HG03457 (cell line): ENCODE results near the gene PITX2.
"Not testable (repeated sequence)": the region's sequence is repeated elsewhere in the genome, so short reads cannot be mapped to it uniquely, and the experiment has no call there.

Source experiments
- ATAC-seq: cut with Tn5 transposase; IDR thresholded peaks from one replicate; pipeline ENCODE4 v1.9.1; 2021; ENCODE audit warnings: moderate number of reproducible peaks; ENCODE audit not compliant: unreplicated experiment

The PITX2 gene

DNA sequence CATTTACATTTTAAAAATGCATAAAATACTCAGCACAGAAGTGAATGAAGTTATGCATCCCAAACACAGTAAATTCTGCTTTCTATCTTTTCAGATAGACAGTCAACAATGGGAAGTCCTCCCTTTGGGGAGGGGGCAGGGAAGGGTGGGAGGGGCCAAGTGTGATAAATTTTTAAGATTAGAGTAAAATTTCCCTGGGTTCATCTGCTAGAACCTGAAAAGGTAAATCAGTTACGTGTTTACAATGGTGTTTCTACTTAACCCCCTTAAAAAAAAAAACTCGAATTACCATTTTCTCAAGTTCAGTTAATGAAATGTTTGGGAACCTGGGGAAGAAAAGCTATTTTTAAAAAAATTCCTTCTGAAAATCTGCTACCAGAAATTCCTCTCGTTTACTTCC, 9.1 kb downstream of the PITX2 start:
- no peak for ATAC-seq

GRCh38 chr4:110612631-110613269, 10.1 kb downstream of the PITX2 start:
- ATAC-seq: no peak

DNA sequence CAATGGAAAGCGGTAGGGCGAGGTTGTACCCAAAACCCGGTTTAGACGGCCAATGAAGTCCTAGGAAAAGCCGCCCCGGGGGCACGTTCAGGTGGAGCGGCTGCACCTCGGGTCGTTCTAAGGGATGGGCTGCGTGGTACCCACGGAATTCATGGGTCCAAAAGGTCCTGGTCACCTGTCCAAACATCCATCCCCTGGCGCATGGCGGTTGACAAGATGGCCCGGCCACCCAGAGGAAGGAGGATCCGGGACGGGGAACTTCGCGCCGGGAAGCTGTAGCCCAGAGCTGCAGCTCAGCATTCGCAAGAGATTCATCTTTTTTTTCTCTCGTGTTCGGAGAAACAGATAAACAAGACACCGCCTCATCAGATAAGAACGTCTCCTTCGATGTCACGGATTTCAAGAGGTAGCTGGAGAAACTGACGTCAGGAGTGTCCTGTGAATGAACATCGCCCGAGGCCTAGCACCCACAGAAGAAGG, 10.9 kb downstream of the PITX2 start:
- ATAC-seq: no peak

DNA sequence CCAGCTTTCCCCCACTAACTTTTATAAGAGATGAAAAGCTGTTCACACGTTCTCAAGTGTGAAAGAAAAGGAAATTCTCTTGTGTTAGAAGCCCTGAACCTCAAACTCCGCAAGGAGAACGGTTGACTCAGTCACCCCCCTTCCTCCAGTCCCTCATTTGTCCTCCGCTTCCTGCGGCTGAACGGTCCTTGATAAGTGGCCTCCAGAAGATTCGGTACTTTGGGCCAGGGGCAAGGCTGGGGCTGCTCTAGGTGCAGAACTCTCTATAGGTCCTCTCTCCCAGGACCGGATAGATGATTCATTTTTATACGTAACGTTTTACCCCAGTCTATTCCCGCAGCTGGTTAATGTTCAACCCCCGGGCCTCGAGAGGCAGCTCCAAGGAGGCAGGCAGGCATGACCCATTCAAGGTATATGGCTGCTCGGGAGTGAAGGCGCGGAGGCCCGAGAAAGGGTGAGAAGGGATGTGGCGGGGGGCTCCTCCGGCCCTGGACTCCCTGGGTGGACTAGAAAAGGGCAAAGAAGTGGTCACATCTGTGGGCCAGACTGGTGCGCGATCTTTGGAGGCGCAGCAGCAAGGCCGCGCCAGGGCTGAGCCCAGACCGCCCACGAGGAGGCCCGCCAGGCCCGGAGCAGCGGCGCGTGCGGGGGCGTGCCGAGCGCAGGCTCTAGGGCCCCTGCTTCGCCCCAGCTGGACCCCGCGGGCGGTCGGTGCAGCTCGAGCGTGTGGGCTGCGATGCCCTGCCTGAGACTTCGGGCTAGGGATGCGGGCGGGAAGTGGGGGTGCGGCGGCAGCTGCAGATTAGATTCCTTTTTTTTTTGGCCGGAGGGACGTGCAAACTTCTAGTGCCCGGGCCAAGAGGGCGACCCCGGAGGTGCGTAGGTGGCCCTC, 11.7 kb downstream of the PITX2 start:
- peak; percentile 91 for ATAC-seq

- no peak for ATAC-seq
Observed at GRCh38 chr4:110610620-110610939, 12.3 kb downstream of the PITX2 start.

- no peak for ATAC-seq
Observed at GRCh38 chr4:110609044-110609750, 13.7 kb downstream of the PITX2 start.

GRCh38 chr4:110605077-110605476, 17.8 kb downstream of the PITX2 start:
- ATAC-seq: no peak

- no peak for ATAC-seq
Observed at GRCh38 chr4:110602061-110602460, 20.8 kb downstream of the PITX2 start.

DNA sequence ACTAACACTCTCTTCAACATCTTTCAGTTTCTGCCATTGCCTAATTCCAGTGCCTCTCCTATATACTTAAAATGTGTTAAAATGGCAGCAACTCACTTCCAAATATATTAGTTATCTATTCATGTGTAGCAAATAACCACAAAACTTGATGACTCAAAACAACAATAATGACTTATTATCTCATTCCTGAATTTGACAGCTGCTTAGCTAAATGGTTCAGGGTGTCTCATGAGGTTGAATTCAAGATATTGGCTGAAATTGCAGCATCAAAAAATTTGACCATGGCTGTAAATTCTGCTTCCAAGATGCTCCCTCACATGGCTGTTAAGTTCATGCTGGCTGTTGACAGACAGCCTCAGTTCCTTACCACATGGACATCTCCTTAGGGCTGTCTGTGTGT, 25.3 kb downstream of the PITX2 start:
- no peak for ATAC-seq

DNA sequence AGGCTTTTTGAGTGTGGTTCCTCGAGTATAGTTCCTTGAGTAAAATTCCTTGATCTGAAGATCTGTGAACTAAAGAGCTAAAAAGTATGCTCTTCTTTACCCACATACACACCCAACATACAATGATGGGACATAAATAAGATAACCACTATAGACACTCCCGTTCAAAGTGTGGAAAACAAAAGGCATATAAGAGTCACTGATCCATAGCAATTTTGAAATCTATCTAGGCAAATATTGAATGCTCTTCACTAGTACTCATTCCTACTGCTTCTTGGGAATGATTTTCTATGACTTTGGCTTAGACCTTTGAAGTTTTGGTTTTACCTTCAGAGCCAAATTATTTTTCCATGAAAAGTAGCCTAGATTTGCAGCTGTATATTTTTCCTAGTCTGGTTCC, 26.4 kb downstream of the PITX2 start:
- no peak for ATAC-seq

DNA sequence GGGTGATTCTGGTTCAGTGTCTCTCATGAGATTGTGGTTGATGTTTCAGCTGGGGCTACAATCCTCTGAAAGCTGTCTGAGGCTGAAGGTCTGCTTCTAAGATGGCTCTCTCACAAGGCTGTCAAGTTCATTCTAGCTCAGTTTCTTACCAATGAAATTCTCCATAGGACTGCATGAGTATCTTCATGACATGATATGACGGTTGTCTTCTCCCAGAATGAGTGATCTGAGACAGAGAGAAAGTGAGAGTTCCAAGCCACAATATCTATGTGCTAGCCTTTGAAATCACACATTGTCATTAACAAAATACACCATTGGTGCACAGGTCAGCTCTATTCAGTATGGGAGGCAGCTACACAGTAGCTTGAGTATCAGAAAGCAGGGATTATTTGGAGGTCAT, 27.3 kb downstream of the PITX2 start:
- ATAC-seq: no peak

- no peak for ATAC-seq
Observed at GRCh38 chr4:110589297-110589696, 33.6 kb downstream of the PITX2 start.

- ATAC-seq: no peak
Observed at GRCh38 chr4:110587666-110588285, 35.1 kb downstream of the PITX2 start.

DNA sequence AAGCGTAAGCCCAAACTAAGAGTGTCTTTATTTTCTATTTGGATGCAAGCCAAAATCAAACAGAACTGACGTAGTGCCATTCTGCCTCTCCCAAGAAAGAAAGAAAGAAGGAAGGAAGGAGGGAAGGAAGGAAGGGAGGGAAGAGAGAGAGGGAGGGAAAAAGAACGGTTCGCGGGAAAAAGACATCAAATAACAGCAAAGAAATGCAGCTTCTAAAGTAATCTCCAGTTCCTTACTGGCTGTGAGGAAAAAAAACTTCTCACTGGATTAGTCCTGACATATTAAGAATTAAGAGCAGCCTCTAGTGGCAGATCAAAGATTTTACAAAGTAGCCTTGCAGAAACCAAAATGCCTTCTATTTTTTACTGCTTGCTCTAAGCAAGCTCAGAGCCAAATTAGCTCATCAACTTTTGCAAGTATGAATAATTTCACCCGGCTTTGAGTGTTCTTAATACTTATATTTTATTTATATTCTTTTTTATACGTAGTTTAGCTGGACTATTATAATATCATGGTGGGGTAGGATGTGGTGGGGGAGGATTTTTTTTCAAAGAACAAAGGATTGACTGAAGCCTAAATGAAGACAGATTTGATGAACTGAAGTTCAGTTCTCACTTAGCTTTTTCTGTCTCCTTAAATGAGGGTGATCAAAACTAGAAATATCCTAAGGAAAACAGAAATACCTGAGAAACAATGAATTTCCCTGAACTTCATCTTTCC, 36.6 kb downstream of the PITX2 start:
- no peak for ATAC-seq

GRCh38 chr4:110576696-110577095, 46.2 kb downstream of the PITX2 start:
- ATAC-seq: not testable (repeated sequence)
